ENCODE measurements around the gene EXOC3L1. TPM values are rescaled to one million over a fixed set of nuclear protein-coding genes. Genes with fewer than 3 reads are reported as not detected.
A peak's percentile ranks its signal among the peaks of the same experiment; 100 is the strongest.

EXOC3L1 gene
- total and polyA plus RNA-seq, 4 donors, result 9.7 to 16.5 (median 12.0) TPM

GRCh38 chr16:67199011-67199807 lies 9.3 kb upstream of the EXOC3L1 start, which contains the start of gene ELMO3:
Gene ELMO3, plus strand, starts transcription at chr16:67199131. Its CDS starts 196 bp downstream, at chr16:67199327.
- TF ChIP-seq CTCF (IDR thresholded peaks at IDR 0.05; ENCODE audit: control extremely low read depth, extremely low read depth), result no peak
- Histone ChIP-seq H3K4me1 (ENCODE audit: control insufficient read depth in 5 of 5, insufficient read depth in 5 of 5, low read length in 5 of 5) (peaks cover 0 to 14% (median 0%) of the 10 kb centered on the region in 5 donors), H3K9me3 (ENCODE audit: control insufficient read depth in 4 of 4, insufficient read depth in 3 of 4, low read length in 3 of 4) (no peaks in the 10 kb centered on the region), H3K27me3 (ENCODE audit: control insufficient read depth in 3 of 3, insufficient read depth in 3 of 3, low read length in 2 of 3) (no peaks in the 10 kb centered on the region), H3K27ac (ENCODE audit: low read depth in 1 of 2, low read length in 1 of 2) (peak within 1 kb of the TSS in 1 of 2 donors; percentile 63), H3K36me3 (ENCODE audit: control insufficient read depth in 4 of 4, insufficient read depth in 4 of 4, low read length in 4 of 4) (peaks cover 22 to 76% (median 32%) of the 10 kb centered on the region in 4 donors), H3K4me3 (peak within 1 kb of the TSS; percentile 11), H3K9ac (ENCODE audit: insufficient read depth in 1 of 2, low read length in 2 of 2) (no peak within 1 kb of the TSS)
- ATAC-seq (ENCODE audit: insufficient read depth, low FRiP score) (peak; percentile 65), DNase-seq (peak in 1 of 3 donors; percentile 34)
- WGBS, 2 donors, result 57 to 77% methylated on average over 59 to 61 of the region's 61 CpGs

- peak; percentile 35 for ATAC-seq (ENCODE audit: insufficient read depth, low FRiP score)
- no peak overlapping the region for H3K27ac ChIP-seq (ENCODE audit: low read depth in 1 of 2, low read length in 1 of 2)
- no peaks in the 10 kb centered on the region for H3K9me3 ChIP-seq (ENCODE audit: control insufficient read depth in 4 of 4, insufficient read depth in 3 of 4, low read length in 3 of 4)
- H3K9ac ChIP-seq (ENCODE audit: insufficient read depth in 1 of 2, low read length in 2 of 2), result no peak overlapping the region
- H3K4me1 ChIP-seq (ENCODE audit: control insufficient read depth in 5 of 5, insufficient read depth in 5 of 5, low read length in 5 of 5), result peaks cover 0 to 15% (median 4%) of the 10 kb centered on the region in 5 donors
- peaks cover 21 to 72% (median 33%) of the 10 kb centered on the region in 4 donors for H3K36me3 ChIP-seq (ENCODE audit: control insufficient read depth in 4 of 4, insufficient read depth in 4 of 4, low read length in 4 of 4)
- DNase-seq, result peak; percentile 32 to 69 (median 56)
- peak; percentile 46 for TF ChIP-seq CTCF (IDR thresholded peaks at IDR 0.05; ENCODE audit: control extremely low read depth, extremely low read depth)
- H3K27me3 ChIP-seq (ENCODE audit: control insufficient read depth in 3 of 3, insufficient read depth in 3 of 3, low read length in 2 of 3), result no peaks in the 10 kb centered on the region
- no peak overlapping the region for H3K4me3 ChIP-seq
- 43 to 51% methylated on average over 11 to 12 of the region's 12 CpGs for WGBS, 2 donors
Observed at GRCh38 chr16:67198238-67198734, 8.3 kb upstream of the EXOC3L1 start.

- Histone ChIP-seq H3K9me3 (ENCODE audit: control insufficient read depth in 4 of 4, insufficient read depth in 3 of 4, low read length in 3 of 4) (no peaks in the 10 kb centered on the region), H3K4me3 (no peak overlapping the region), H3K27ac (ENCODE audit: low read depth in 1 of 2, low read length in 1 of 2) (no peak overlapping the region), H3K36me3 (ENCODE audit: control insufficient read depth in 4 of 4, insufficient read depth in 4 of 4, low read length in 4 of 4) (peaks cover 21 to 67% (median 33%) of the 10 kb centered on the region in 4 donors), H3K9ac (ENCODE audit: insufficient read depth in 1 of 2, low read length in 2 of 2) (no peak overlapping the region), H3K4me1 (ENCODE audit: control insufficient read depth in 5 of 5, insufficient read depth in 5 of 5, low read length in 5 of 5) (peaks cover under 1 to 21% (median 9%) of the 10 kb centered on the region in 5 donors), H3K27me3 (ENCODE audit: control insufficient read depth in 3 of 3, insufficient read depth in 3 of 3, low read length in 2 of 3) (no peaks in the 10 kb centered on the region)
- ATAC-seq (ENCODE audit: insufficient read depth, low FRiP score) (no peak), DNase-seq (no peak)
- no peak for TF ChIP-seq CTCF (IDR thresholded peaks at IDR 0.05; ENCODE audit: control extremely low read depth, extremely low read depth)
- 73 to 85% methylated on average over 6 of the region's 6 CpGs for WGBS, 2 donors
Observed at GRCh38 chr16:67197704-67198103, 7.8 kb upstream of the EXOC3L1 start.

All from lung (tissue), 12 donors.